HG03196 (cell line): ENCODE data around the gene CC2D2A.
"Not testable (repeated sequence)": the region's sequence is repeated elsewhere in the genome, so short reads cannot be mapped to it uniquely, and the experiment has no call there.

Experiments used
- ATAC-seq: cut with Tn5 transposase; IDR thresholded peaks from one replicate; pipeline ENCODE4 v1.9.1; 2021; ENCODE audit not compliant: unreplicated experiment

The CC2D2A gene

DNA sequence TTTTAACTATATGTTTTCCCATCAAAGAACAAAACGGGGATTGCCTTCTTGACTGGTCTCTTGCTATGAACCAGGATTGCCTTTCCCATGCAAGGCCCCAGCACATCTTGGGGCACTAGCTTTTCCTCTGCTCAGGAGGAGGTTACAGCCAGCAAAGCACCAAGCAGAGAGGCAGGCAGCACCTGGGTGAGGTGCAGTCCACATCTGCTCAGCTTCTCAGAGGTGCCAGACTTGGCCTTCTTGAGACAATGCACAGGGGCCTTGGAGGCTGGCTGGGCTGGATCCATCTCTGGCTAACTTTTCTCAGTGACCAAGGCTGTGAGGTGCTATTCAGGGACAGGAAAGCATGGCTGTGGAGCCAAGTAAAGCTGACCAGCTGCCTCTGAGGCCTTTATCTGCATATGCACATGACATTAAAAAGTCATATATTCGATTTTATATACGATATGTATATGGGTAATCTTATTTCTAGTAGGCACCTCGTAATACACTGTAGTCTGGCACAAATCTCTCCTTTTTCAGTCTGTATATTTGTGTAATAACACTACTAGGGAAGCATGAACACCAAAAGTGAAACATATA, 86.9 kb downstream of the CC2D2A start:
- ATAC-seq = no peak

DNA sequence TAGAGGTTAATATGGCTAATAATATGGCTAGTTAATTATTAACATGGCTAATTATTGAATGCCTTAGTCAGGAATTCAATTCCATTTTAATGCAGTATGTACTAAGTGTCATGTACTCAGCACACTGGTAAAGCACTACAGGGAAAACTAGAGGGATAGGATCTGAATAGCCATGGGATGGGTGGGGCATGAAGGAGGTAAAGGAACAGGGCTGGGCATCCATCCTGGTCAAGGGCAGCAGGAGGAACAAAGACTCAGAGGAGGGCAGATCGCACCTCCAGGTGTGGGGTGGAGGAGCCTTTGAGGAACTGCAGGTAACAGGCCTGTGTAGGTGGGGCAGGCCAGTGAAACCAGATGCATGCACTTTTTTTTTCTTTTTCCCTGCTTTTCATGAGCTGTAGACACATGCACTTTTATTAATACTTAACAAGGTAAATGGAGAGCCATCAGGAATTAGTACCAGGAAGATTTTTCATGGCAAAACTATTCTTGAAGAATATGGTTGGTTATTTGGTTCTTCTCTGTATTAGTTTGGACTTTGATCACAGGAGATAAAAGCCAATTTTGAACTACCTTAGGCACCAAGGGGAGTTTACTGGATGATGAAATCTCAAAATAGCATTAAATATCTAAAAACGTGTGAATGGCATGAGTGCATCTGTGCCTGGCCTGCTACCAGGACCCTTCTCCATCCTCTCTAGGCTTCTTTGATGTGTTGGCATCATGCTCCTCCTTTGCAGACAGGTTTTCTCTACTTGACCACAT, 88.3 kb downstream of the CC2D2A start:
- no peak for ATAC-seq

DNA sequence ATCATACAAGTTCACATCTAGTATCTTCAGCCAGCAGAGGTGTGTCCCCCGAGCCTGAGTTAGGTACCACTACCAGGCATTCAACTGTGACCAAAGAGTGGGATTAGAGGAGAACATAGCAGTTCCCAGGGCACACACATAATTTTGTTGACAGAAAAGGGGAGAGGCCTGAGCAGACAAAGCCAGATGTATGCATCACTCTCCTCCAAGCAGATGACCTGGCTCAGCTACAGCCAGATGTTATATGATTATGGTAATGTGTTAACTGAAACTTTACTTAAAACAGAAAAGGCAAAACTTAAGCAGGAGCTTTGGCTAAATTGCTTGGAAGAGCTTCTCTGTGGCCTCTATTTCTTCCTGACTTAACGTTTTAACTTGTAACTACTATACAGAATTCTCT, 88.9 kb downstream of the CC2D2A start:
- ATAC-seq = no peak

DNA sequence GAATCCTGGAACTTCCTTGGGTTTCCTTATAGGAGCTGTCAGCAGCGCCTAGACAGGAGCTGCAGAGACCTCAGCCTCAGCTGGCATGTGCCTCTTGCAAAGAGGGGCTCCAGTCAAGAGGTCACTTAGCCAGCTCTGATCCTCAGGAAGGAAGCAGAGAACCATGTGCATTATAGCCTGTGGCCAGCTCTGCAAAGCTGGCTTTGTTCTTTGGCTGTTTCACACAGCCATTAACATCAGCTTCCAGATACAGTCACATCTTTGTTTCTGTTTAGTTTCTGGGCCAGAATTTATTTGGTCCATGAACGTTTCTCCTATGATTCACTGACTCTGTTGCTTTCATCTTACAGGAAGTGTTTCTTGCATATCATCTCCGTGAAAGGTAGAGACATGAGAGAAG, 92.4 kb downstream of the CC2D2A start:
- ATAC-seq = no peak

DNA sequence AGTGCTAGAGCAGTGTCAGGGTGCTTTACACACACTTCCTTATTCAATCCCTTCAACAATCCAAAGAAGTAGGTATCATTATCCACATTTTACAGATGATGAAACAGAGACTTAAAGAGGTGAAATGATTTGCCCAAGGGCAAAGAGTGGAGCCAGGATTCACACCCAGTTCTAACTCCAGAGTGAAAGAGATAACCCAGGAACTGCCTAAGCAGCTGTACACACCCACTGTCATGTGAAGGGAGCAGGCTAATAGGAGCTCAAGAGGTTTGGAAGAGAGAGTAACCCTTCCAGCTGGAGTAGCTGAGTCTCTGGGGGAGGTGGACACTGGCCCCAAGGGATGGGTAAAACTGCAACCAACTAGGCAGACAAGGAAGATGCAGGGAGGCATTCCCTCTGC, 92.9 kb downstream of the CC2D2A start:
- no peak for ATAC-seq

DNA sequence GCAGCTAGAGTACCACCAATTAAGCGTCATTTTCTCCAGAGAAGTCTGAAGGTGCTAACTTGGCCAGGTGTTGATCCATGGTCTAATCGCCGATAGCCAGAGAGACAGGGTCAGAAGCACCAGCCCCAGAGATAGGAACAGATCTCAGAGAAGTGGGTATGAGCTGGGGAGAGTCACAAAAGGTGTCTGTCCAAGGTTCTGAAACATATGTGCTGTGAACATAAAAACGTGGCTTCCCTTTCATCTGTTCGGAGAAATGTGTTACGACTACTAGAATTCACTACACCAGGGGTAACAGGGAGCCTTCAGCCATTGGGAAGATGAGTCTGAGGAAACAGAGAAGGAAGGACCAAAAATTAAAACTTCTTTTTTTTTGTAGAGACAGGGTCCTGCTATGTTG, 94.2 kb downstream of the CC2D2A start:
- no peak for ATAC-seq

DNA sequence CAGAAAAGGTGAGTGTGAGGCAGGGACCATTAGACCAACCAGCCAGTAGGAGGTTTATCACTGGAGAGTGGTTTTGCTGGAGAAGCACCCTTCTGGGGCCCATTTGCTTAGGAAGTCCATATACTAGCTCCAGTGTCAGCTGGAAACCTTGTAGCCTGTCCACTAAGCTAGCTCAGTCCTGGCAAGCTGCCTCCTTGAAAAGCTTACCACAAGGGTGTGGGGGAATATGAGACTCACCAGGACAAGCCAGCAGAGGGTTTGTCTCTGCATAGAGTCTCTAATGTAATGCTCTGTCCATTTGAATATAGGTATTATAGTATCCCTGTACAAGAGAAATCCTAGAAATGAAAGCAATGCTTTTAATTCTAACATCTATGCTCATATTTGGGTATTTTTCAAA, 99.1 kb downstream of the CC2D2A start:
- ATAC-seq = no peak

DNA sequence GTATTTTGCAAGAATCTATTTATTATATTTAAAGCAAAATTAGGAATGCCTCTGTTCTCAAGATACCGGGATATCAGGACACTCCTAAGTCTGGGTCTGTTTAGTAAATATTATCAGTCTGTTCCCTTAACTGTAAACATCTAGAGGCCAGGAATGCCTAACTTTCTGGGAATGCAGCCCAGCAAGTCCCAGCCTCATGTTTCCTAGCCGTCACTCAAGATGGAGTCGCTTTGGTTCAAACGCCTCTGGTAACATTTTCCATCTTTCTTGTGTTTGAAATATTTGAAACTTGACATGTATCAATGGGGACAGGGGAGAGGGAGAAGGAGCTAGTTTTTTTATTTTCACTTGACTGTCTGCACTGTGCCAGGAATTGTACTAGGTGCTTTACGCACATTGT, 100.1 kb downstream of the CC2D2A start:
- no peak for ATAC-seq

DNA sequence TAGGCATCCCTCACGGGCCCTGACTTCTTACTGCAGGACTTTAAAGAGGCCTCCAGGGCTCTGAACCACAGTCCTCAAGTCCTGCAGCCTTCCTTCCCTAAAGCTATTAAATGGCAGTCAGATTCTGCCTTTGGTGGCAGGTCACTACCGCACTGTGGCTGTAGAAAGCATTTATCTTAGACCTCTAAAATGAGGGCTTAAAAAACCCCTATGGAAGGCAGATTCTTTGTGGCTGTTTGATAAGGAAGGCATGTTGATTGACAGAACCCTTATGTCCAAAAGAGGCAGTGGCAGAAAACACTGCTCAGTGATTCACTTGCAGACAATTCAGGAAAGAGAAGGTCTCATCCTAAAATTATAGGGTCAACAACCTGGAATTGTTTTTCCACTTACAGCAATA, 106.3 kb downstream of the CC2D2A start:
- no peak for ATAC-seq

DNA sequence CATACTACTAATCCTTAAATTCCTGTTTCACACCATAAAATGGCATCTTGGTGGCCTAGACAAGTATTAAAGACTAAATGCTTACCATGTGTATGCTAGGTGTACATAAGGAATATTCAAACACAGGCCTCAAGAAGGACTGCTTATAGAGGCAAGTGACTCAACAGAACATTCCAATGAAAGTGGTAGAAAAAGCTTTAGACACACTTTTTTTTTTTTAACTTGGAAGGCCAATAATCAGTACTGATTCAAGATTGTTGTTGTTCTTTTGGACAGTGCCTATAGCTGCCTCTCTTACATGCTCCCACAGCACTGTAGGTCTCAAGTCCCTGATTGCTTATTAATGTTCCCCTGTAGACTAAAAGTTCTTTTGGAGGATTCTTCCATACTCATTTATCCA, 107.8 kb downstream of the CC2D2A start:
- no peak for ATAC-seq

DNA sequence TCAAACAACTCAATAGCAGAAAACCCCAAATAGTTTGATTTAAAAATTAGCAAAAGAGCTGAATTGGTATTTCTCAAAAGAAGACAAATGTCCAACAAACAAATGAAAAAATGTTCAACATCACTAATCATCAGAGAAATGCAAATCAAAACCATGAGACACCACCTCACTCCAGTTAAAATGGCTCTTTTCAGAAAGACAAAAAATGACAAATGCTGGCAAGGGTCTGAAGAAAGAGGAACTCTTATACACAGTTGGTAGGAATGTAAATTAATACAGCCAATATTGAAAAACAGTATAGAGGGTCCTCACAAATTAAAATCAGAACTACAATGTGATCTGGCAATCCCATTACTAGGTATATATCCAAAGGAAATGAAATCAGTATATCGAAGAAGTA, 115.1 kb downstream of the CC2D2A start:
- no peak for ATAC-seq

DNA sequence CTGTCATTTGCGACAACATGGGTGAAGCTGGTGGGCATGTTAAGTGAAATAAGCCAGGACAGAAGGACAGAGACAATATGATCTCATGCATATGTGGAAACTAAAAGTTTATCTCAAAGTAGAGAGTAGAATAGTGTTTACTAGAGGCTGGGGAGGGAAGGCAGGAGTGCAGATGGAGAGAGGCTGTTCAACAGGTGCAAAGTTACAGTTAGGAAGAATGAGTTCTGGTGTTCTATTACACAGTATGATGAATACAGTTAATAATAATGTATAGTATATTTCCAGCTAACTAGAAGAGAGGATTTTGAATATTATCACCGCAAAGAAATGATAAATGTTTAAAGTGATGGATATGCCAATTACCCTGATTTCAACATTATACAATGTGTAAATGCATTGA, 115.6 kb downstream of the CC2D2A start:
- ATAC-seq = no peak

DNA sequence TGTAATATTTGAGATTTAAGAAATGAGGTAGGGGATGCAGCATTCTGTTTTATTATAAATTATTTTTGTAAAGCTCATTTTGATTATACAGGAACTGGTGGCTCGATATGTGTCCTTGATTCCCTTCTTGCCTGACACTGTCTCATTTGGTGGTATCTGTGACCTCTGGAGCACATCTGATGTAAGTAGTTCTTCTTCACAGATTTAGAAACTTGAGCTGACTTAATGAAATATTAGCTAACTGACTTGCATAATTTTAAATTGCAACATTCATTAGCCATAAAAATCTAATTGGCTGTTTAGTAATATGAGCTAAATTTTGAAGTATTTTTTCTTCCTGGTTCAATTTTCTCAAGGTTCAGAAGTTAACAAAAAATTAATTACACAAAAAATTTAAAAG, 116.4 kb downstream of the CC2D2A start:
- ATAC-seq = no peak

DNA sequence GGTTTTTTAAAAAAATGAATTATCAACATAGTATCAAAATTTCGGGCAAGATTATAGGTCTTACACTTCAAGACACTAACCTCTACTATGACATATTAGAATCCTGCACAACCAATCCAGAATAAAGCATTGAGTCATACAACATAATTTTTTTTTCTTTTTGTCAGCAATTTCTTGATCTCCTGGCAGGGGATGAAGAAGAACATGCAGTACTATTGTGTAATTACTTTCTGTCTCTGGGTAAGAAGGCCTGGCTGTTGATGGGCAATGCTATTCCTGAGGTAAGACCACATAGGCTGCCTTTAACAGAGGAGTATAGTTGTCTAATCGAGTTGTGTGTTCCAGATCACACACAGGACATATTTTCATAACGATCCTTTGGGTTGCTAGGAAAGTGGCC, 118.0 kb downstream of the CC2D2A start:
- no peak for ATAC-seq

DNA sequence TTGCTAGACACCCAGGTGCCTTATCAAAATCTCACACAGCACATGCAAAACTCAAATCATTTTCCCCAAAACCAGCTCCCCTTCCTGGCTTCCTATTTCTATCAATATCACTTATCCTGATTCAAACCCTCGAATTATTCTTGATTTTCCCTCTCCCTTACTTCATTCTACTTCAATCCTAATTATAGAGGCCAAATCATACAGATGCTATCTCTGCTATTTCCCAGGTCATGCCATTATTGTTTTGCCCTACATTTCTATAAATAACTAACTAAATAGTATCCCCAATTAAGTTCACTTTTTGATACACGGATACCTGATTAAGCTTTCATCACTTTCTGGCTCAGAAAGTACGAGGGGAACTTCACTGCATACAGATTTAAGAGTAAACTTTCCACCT, 123.1 kb downstream of the CC2D2A start:
- no peak for ATAC-seq

DNA sequence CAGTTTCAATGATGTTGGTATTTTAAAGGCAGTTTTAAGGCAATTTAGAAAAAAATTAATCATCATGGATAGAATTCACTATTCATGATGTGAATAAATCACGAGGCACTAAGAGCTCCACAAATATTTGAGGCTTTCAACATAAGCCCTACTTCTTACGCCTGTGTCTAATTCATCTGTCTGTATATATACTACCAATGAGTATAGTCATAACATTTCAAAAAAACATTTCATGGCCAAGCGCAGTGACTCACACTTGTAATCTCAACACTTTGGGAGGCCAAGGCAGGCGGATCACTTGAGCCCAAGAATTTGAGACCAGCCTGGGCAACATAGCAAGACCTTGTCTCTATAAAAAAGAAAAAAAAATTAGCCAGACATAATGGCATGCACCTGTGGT, 129.0 kb downstream of the CC2D2A start:
- no peak for ATAC-seq

DNA sequence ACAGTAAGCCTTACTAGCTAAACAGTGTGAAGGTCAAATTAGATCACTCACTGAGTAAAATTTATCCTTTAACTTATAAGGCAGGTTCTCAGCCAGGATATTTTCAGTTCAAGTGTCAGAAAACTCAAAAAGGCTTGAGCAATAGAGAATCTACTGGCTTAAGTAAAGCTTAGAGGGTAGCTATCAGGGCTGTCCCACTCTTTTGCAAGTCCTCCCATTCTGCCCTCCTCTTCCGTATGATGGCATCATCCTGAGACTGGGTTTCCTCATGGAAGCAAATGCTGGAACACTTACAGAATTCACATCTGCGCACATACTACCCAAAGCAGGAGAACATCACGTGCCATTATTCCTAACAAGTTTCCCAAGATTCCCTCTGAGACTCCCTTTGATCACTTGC, 130.5 kb downstream of the CC2D2A start:
- ATAC-seq = no peak

DNA sequence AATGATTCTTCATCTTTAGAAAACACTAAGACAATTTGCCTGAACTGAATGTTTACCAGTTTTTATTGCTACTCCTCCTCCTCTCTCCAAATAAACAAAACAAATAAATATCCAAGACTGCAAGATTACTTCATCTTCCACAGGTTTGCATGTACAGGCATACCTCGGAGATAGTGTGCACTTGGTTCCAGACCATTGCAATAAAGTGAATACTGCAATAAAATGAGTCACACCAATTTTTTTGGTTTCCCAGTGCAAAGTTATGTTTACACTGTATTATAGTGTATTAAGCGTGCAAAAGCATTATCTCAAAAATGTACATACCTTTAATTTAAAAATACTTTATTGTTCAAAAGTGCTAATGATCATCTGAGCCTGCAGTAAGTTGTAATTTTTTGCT, 132.2 kb downstream of the CC2D2A start:
- no peak for ATAC-seq

DNA sequence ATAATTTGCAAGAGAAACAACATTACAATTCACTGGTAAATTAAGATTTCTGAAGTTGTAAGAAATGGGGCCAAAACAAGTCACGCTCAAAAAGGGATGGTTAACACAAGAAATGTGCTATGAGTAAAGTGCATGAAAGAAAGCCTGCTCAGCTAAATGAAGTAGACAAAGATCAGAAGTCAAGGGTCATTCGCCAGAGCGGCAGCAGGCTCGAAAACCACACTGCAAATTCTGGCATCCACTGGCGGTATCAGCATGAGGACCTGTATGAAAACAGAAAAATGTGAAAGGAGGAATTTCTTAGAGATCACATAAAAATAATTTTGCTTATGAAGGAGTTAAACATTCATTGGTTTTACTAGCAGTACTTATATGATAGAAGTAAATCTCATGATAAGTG, 135.9 kb downstream of the CC2D2A start:
- no peak for ATAC-seq

DNA sequence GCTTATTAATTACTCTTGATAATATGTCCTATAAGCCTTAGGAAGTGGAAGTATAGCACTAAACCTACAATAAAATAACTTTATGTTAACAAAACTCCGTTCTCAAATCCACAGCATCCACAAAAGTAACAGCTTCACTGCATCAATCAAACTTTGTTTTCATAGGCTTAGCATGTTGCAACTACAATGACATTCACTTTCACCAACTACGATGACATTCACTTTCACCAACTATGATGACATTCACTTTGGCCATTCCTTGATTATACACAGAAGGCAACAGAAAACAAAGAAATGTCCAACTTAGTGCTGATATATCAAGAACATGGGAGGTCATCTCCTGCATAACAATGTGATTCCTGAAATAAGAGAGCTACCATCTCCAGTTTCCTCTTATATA, 141.2 kb downstream of the CC2D2A start:
- ATAC-seq = no peak

DNA sequence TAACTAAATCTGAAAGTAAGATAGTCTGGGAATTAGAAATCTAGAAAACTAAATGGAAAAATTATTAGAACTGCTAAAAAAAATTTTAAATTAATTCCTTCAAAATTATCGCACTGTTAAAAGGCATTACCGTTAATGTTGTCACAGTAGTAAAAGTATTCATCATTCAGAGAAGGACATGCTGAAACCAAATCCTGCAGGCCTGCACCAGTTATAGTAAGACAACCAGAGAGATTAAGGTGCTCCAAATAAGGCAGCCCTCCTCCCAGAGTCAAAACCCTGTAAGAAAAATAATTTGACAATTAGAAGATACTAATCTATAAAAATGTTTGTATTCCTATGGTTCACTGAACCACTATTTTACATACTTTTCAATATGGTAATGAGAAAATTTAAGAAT, 142.5 kb downstream of the CC2D2A start:
- ATAC-seq = no peak

DNA sequence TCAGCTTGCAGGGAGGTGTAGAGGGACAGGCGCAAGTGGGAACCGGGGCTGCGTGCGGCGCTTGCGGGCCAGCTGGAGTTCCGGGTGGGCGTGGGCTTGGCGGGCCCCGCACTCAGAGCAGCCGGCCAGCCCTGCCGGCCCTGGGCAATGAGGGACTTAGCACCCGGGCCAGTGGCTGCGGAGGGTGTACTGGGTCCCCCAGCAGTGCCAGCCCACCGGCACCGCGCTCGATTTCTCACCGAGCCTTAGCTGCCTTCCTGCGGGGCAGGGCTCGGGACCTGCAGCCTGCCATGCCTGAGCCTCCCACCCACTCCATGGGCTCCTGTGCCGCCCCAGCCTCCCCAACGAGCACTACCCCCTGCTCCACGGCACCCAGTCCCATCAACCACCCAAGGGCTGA, 145.2 kb downstream of the CC2D2A start:
- ATAC-seq = not testable (repeated sequence)

DNA sequence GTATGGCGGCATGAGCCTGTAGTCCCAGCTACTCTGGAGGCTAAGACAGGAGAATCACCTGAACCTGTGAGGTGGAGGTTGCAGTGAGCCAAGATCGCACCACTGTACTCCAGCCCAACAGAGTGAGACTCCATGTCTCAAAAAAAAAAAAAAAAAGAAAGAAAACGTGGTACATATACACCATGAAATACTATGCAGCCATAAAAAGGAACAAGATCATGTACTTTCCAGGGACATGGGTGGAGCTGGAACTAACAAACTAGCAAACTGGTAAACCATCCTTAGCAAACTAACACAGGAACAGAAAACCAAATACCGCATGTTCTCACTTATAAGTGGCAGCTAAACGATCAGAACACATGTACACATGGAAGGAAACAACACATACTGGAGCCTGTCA, 147.7 kb downstream of the CC2D2A start:
- ATAC-seq = not testable (repeated sequence)
